ENCODE results near the gene IMMT. TPM values are rescaled to one million over a fixed set of nuclear protein-coding genes. Genes with fewer than 3 reads are reported as not detected.

IMMT gene
- total and polyA plus RNA-seq, 9 of the 15 experiments (the other 6 are each of a cell fraction or from before 2014, with no cell fraction given): 119 to 294 (median 140) TPM

DNA sequence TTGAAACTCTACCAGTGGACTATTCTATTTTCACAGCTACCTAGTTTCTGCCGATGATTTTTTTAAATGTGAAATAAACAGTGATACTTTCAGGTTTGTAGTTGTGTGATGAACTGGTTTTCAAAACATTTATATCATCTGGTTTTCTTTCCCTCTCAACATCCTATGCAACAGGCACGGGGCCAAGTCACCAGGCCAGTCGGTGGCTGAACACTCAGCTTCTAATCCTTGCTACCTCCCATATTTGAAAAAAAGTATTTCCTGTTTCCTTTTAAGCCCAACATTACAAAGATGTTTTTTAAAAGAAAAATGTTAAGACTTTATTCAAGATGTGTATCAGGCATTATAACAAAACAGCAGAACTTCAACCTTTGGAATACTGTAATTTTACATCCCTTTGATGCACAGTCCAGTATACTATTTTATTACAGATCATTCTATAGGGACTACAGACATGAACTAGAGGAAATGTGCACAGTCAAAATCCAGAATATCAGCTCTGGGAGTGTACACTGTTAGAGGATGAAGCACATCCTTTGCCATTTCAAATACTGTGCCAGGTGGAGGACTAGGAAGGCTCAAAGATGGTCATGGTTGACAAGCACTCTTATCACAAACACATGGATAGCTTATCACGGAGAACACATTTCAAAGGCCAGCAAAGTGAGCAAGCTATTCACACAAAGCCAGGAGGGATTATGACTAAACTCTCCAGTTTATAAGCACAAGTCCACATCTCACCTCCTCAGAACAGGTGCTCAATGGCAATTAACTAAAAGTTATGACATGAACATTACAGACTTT, 18.6 kb upstream of the IMMT start (continued):
- TF ChIP-seq, protein P1, sequence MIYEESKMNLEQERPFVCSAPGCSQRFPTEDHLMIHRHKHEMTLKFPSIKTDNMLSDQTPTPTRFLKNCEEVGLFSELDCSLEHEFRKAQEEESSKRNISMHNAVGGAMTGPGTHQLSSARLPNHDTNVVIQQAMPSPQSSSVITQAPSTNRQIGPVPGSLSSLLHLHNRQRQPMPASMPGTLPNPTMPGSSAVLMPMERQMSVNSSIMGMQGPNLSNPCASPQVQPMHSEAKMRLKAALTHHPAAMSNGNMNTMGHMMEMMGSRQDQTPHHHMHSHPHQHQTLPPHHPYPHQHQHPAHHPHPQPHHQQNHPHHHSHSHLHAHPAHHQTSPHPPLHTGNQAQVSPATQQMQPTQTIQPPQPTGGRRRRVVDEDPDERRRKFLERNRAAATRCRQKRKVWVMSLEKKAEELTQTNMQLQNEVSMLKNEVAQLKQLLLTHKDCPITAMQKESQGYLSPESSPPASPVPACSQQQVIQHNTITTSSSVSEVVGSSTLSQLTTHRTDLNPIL (CRISPR knock-in tag; IDR thresholded peaks at IDR 0.05): no peak
- TF ChIP-seq ZSCAN32 (CRISPR knock-in tag; IDR thresholded peaks at IDR 0.05) (no peak), MTA2 (IDR thresholded peaks at IDR 0.05; ENCODE audit: low read depth) (peak; percentile 97), SOX6 (IDR thresholded peaks at IDR 0.05) (peak; percentile 95), KDM1A (IDR thresholded peaks at IDR 0.05) (peak; percentile 81 to 89), NCOA2 (IDR thresholded peaks at IDR 0.05; ENCODE audit: partially characterized antibody in 2 of 2) (peak in 1 of 2 experiments; percentile 63), CBFA2T2 (conservative IDR thresholded peaks at IDR 0.05) (peak; percentile 97), CXXC5 (CRISPR knock-in tag; IDR thresholded peaks at IDR 0.05) (peak; percentile 62), KLF16 (IDR thresholded peaks at IDR 0.05) (peak; percentile 96), EGR1 (conservative IDR thresholded peaks at IDR 0.05) (0 out of 2 replicates have a peak, but pooled peaks have one; percentile 4), ZNF408 (CRISPR knock-in tag; IDR thresholded peaks at IDR 0.05; ENCODE audit: low read depth) (no peak), ZBTB17 (CRISPR knock-in tag; IDR thresholded peaks at IDR 0.05) (0 out of 2 replicates have a peak, but pooled peaks have one; percentile 38), TEAD1 (CRISPR knock-in tag; IDR thresholded peaks at IDR 0.05) (peak in 1 of 2 experiments; percentile 75; a peak in 1 of 4 replicates), ZNF263 (CRISPR knock-in tag; IDR thresholded peaks at IDR 0.05; ENCODE audit: borderline replicate concordance) (no peak), TOE1 (IDR thresholded peaks at IDR 0.05; ENCODE audit: borderline replicate concordance) (no peak), TOE1 (CRISPR knock-in tag; IDR thresholded peaks at IDR 0.05; ENCODE audit: borderline replicate concordance, low read depth) (no peak), KDM4B (IDR thresholded peaks at IDR 0.05; ENCODE audit: borderline replicate concordance in 2 of 2, low read depth in 1 of 2) (no peak), NFATC3 (IDR thresholded peaks at IDR 0.05) (0 out of 2 replicates have a peak, but pooled peaks have one; percentile 52), NEUROD1 (IDR thresholded peaks at IDR 0.05; ENCODE audit: borderline replicate concordance, low read depth, low read length, partially characterized antibody) (peak; percentile 66), TGIF2 (CRISPR knock-in tag; IDR thresholded peaks at IDR 0.05) (no peak)
- TF ChIP-seq, protein P2, sequence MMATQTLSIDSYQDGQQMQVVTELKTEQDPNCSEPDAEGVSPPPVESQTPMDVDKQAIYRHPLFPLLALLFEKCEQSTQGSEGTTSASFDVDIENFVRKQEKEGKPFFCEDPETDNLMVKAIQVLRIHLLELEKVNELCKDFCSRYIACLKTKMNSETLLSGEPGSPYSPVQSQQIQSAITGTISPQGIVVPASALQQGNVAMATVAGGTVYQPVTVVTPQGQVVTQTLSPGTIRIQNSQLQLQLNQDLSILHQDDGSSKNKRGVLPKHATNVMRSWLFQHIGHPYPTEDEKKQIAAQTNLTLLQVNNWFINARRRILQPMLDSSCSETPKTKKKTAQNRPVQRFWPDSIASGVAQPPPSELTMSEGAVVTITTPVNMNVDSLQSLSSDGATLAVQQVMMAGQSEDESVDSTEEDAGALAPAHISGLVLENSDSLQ (IDR thresholded peaks at IDR 0.05): peak; percentile 21; the same call in 1 of the 2 replicates
- TF ChIP-seq, protein P3, sequence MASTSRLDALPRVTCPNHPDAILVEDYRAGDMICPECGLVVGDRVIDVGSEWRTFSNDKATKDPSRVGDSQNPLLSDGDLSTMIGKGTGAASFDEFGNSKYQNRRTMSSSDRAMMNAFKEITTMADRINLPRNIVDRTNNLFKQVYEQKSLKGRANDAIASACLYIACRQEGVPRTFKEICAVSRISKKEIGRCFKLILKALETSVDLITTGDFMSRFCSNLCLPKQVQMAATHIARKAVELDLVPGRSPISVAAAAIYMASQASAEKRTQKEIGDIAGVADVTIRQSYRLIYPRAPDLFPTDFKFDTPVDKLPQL (IDR thresholded peaks at IDR 0.05; ENCODE audit: extremely low read depth, insufficient read length): no peak
- TF ChIP-seq, protein P4, sequence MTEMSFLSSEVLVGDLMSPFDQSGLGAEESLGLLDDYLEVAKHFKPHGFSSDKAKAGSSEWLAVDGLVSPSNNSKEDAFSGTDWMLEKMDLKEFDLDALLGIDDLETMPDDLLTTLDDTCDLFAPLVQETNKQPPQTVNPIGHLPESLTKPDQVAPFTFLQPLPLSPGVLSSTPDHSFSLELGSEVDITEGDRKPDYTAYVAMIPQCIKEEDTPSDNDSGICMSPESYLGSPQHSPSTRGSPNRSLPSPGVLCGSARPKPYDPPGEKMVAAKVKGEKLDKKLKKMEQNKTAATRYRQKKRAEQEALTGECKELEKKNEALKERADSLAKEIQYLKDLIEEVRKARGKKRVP (CRISPR knock-in tag; IDR thresholded peaks at IDR 0.05): peak; percentile 62; the same call in 1 of the 2 replicates

All from K562 (cell line).